GM19468 (cell line): Measurements from ENCODE around the gene BHLHA15.

Experiments
- ATAC-seq: cut with Tn5 transposase; IDR thresholded peaks from one replicate; pipeline ENCODE4 v1.9.1; 2021; ENCODE audit warnings: mild to moderate bottlenecking, moderate library complexity, moderate number of reproducible peaks; ENCODE audit not compliant: unreplicated experiment; ENCODE audit errors: extremely low read depth

BHLHA15 gene

GRCh38 chr7:98223351-98223897, 12.2 kb downstream of the BHLHA15 start:
- ATAC-seq: no peak

- ATAC-seq: no peak
Observed at GRCh38 chr7:98223898-98224700, 12.9 kb downstream of the BHLHA15 start.

DNA sequence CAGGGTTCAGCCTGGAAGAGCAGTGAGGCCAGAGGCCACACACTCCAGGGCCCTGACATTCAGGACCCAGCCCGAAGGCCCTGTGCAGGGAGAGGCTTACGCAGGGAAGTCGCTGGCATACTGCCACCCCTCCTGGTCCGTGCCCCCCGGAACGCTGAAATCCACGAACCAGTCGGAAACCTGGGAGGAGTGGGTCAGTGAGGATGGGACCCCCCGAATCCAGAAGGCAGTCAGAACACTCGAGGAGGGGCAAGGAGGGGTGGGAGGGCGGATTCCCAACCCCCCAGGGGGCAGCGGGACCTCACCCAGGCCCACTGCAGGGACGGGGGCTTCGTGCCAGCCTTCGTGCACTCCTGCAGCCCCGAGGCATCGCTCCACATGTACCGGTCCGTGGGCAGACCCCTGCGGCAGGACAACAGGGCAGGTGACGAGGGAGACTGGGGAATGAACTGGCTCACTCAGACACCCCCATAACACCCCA, 13.5 kb downstream of the BHLHA15 start:
- ATAC-seq: no peak

- no peak for ATAC-seq
Observed at GRCh38 chr7:98225913-98226614, 14.8 kb downstream of the BHLHA15 start.

DNA sequence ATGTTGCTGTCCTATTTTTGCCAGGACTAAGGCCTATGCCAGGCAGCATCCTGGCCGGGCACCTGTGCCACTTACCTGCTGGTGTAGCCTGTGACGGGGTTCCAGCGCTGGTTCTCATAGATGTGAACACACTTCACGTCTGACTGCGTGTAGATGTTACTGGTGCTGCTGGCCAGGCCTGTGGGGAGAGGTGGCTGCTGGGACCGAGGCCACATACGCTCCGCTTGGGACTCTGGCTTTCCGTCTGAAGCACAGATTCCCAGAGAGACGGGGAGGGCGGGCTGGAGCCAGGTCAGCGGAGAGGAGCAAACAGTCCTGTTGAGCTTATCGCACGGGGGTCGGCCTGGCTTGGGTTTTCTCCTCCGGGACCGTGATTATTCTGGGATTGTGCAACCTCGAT, 16.7 kb downstream of the BHLHA15 start:
- ATAC-seq: no peak

GRCh38 chr7:98228801-98229200, 17.6 kb downstream of the BHLHA15 start:
- no peak for ATAC-seq

GRCh38 chr7:98229441-98229840, 18.2 kb downstream of the BHLHA15 start:
- no peak for ATAC-seq

- no peak for ATAC-seq
Observed at GRCh38 chr7:98229991-98230745, 18.9 kb downstream of the BHLHA15 start.

DNA sequence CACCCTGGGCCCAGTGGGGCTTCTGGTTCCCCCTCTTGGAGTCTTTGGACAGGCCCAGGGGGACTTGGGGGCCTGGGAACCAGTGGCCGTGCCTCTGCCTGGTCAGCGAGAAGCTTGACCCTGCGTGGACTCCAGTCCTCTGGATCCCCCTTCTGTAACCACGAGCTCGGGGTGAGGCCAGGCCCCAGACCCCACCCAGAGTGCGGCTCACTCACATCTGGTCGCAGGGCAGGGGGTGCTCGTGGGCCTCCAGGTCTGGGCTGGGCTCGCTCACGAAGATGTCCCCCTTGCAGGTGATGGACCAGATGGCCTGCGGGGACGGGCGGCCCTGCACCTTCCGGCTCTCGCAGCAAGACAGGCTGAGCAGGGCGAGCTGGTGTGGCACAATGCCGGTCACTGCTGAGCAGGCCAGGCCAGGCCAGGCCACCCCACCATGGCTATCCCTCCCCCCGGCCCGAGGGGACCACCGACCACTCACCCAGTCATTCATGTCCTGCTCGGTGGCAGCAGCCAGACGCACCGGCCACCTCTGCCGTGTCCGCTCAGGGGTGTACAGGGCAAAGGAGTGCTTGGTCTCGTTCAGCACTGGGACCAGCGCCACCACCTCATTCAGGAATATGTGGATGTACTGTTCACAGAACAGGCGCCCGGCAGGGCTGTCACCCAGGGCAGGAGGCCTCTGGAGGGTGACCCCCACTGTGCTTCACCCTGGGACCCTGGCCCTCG, 19.7 kb downstream of the BHLHA15 start:
- no peak for ATAC-seq

- no peak for ATAC-seq
Observed at GRCh38 chr7:98231493-98232262, 20.4 kb downstream of the BHLHA15 start.

DNA sequence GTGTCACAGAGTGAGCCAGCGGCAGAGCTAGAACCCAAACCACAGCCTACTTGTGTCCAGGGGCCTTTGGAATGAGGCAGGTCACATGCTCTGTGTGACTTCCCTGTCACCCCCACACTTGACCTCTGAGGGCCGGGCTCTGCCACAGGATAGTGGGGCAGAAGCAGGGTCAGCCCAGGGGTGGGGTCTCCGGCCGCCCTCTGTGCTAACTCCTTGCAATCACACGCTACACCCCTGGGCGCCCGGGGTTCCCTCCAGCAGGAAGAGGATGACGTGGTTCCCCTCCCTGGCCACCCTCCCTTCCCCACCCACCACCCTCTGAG, 21.0 kb downstream of the BHLHA15 start:
- ATAC-seq: no peak

DNA sequence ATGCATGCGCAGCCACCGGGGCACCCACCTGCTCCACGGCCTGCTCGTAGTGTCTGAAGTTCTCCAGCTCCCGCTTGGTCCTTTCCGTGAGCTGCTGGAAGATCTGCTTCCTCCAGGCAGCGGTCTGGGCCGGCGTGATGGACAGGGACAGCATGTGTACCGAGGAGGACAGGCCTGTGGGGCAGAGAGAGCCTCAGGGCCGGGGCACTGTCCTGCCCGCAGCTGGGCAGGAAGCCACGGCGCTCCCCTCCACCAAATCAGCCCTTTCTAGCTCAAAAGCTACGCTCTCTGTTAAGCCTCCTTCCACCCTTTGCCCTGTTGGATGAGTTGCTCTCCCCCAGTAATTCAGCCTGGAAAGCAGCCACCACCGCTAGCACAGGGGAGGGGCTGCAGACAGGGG, 21.6 kb downstream of the BHLHA15 start:
- ATAC-seq: no peak

- ATAC-seq: no peak
Observed at GRCh38 chr7:98233219-98234070, 22.2 kb downstream of the BHLHA15 start.

DNA sequence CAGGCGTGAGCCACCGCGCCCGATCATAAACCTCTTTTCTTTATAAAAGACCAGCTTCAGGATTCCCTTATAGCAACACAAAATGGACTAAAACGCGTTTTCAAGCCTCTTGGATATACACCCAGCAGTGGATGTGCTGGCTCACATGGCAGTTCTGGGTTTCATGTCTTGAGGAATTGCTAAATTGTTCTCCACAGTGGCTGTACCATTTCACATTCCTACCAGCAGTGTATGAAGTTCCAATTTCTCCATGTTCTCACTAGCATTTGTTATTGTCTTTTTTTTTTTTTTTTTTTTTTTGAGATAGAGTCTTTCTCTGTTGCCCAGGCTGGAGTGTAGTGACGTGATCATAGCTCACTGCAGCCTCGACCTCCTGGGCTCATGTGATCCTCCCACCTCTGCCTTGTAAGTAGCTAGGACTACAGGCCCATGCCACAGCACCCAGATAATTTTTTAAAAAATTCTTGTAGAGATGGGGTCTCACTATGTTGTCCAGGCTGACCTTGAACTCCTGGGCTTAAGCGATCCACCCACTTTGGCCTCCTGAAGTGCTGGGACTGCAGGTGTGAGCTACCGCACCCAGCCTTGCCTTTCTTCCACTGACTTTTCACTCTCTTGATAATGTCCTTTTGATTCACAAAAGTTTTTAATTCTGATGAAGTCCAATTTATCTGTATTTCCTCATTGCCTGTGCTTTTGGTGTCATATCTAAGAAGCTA, 23.3 kb downstream of the BHLHA15 start:
- ATAC-seq: no peak

DNA sequence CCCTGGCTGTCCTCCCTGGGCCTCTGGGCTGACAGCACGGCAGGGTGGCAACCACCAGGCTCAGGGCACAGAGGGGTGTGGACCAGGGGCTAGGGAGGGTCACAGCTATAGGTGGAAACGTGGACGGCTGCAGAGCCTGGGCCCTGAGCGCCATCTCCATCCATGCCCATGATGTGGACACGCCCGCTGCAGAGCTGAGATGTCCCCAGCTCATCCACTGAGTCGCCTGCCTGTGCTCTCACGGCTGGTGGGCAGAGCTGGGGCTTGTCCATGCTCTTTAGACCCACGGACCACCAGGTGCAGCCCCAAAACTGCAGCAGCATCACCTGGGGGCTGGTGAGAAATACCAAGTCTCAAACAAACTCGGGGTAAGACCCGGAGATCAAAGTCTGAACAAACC, 24.7 kb downstream of the BHLHA15 start:
- no peak for ATAC-seq

- no peak for ATAC-seq
Observed at GRCh38 chr7:98236355-98237185, 25.3 kb downstream of the BHLHA15 start.

DNA sequence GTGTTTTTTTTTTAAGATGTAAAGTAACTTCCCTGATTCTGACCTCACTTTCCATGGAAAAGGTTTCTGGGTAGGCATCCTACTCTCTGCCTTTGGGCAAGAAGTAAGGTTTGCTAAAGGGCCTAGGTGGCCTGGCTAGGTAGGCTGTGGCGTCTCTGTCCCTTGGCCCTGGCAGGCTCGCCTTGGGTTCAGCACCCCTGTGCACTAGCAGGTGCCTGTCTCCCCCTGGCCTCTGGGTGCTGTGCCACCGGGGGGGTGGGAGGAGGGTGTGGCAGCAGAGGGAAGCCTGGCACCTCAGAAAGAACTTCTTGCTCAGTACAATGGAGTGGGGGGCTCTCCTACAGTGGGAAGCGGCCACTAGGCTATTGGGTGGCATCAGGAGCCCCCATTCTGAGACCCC, 26.8 kb downstream of the BHLHA15 start:
- no peak for ATAC-seq
